Inflammatory macrophage (primary cell): ENCODE results near the gene CCM2.
A peak's percentile ranks its signal among the peaks of the same experiment; 100 is the strongest.
"Not testable (repeated sequence)": the region's sequence is repeated elsewhere in the genome, so short reads cannot be mapped to it uniquely, and the experiment has no call there.

Experiments
- DNase-seq, 2 donors: peaks; one replicate each; pipeline ENCODE4 v3.0.0-alpha.2; 2020 to 2022

CCM2 gene

GRCh38 chr7:44982535-44982923 lies 17.5 kb upstream of the CCM2 start:
- no peak for DNase-seq

DNA sequence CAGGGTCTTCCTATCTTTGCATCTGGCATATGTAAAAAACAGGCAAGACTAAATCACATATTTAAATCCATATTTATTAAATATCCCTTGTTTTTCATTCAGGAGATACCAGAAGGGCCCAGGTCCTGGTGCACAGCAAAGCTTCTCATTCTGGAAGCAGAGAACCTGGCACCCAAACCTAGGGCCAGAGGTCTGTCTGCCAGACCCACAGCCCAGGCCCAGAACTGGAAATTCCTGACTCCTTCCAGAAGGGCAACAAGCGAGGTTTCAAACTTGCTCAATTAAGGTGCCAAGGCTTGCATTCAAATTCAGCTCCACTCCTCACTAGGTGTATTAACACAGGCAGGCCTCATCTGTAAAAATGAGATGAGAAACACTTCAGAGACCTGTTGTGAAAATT lies 17.0 kb upstream of the CCM2 start:
- no peak for DNase-seq

DNA sequence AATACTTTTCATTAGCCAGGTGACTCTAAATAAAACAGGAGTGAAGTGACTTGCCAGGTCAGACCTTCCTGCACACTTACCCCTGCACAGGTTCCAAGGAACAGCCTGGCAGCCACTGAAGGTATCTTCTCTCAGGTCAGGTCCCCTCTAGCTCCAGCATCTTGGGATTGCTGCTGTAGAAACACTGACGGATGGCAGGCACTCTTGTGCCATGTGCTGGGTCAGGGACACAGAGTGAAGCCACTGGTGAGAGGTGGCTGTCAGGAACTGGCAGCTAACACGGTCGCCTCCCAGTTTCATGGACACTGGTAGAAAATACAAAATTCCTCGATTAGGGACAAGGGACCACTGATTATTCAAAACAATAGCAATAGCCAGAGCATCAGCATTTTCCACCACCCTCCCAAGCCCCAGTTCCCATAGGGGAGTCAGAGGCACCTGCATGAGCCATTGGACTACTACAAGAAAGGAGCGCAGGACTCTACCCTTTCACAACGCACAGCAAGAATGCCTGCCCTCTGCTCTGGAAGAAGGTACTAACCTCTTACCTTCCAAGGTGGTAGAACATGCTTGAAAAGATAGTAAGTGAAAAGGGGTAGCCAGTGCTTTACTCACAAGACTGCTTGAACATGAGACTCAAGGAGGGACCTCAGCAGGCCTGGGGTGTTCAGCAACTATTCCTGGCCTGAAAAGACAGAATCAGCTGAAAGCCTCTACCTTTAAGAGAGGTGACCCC lies 16.1 kb upstream of the CCM2 start:
- no peak for DNase-seq

GRCh38 chr7:44984478-44984758 lies 15.6 kb upstream of the CCM2 start:
- no peak for DNase-seq

GRCh38 chr7:44985033-44985695 lies 14.8 kb upstream of the CCM2 start:
- no peak for DNase-seq

DNA sequence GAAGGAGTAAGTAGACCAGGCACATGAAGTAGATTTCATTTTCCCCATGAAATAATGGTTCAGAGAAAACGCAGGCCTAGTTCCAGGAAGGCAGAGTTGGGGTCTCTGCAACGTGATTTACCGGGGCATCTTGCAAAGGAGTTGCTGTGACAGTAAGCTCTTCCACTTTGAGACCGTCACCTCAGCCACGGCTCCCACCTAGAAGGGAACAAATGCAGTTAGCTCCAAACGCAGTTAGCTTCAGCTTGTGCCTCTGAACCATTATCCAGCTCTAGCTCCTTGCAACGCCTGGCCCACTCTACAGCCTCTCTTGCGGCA lies 14.1 kb upstream of the CCM2 start:
- no peak for DNase-seq

GRCh38 chr7:44986218-44987053 lies 13.6 kb upstream of the CCM2 start:
- peak; percentile 95 to 96 for DNase-seq

DNA sequence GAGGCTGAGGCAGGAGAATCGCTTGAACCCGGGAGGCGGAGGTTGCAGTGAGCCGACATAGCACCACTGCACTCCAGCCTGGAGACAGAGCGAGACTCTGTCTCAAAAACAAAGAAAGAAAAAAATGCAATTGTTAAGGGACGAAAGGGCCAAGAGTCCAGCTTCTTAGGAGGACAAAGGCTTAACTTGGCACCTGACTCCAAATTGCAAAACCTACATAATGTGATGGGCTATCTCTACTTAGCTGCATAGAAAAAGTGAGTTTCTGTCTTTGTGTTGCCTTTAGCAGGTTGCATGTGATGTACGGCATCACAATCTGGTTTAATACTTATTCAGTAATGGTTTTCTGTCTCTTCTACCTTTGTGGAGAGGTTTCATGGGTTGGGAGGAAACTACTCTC lies 12.5 kb upstream of the CCM2 start:
- no peak for DNase-seq

DNA sequence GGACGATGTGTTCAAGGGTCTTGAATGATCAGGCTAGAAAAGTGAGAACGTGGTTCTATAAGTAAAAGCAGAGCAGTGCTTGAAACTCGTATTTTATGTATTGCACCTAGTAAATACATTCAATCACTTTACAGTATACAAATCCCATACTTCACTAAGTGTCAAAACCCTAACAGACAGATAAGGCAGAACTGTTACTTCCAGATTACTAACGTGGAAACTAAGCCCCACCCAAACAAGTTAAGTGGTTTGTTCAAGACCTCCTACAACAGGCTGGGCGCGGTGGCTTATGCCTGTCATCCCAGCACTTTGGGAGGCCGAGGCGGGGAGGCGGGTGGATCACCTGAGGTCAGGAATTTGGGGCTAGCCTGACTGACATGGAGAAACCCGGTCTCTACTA lies 12.0 kb upstream of the CCM2 start:
- no peak for DNase-seq

DNA sequence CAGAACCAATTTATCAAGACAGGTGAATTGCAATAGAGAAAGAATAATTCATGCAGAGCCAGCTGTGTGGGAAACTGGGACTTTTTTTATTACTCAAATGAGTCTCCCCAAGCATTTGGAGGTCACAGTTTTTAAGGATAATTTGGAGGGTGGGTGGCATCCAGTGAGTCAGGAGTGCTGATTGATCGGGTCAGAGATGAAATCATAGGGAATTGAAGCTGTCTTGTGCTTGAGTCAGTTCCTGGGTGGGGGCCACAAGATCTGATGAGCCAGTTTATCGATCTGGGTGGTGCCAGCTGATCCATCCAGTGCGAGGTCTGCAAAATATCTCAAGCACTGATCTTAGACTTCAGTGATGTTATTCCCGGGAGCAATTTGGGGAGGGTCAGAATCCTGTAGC lies 11.3 kb upstream of the CCM2 start:
- DNase-seq, result no peak

GRCh38 chr7:44989132-44989531 lies 10.9 kb upstream of the CCM2 start:
- DNase-seq, result no peak

GRCh38 chr7:44990109-44991023 lies 9.6 kb upstream of the CCM2 start:
- no peak for DNase-seq

GRCh38 chr7:44992004-44992795 lies 7.8 kb upstream of the CCM2 start:
- DNase-seq, result not testable (repeated sequence)

- DNase-seq, result no peak
Measured at GRCh38 chr7:44994877-44995554, 5.0 kb upstream of the CCM2 start.

DNA sequence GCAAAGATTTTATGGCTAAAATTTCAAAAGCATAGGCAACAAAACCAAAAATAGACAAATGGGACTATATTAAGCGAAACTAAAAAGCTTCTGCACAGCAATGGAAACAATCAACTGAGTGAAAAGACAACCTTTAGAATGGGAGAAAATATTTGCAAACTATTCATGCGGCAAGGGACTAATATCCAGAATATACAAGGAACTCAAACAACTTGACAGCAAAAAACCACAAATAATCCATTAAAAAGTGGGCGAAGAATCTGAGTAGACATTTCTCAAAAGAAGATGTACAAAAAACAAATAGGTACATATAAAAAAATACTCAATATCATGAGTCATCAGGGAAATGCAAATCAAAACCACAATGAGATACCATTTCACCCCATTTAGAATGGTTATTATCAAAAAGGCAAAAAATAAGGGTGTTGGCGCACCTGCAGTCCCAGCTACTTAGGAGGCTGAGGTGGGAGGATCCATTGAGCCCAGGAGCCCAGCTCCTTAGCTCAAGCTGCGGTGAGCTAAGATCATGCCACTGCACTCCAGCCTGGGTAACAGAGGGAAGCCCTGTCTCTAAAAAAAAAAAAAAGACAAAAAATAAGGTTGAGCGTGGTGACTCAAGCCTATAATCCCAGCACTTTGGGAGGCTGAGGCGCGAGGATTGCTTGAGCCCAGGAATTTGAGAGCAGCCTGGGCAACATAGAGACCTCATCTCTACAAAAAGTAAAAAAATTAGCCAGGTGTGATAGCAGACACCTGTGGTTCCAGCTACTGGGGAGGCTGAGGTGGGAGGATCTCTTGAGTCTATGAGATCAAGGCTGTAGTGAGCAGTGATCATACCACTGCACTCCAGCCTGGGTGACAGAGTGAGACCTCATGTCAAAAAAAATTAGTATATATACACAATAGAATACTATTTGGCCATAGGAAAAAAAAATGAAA lies 4.2 kb upstream of the CCM2 start:
- DNase-seq, result no peak

- peak; percentile 20 to 25 for DNase-seq
Measured at GRCh38 chr7:44998153-44998871, 1.7 kb upstream of the CCM2 start.

DNA sequence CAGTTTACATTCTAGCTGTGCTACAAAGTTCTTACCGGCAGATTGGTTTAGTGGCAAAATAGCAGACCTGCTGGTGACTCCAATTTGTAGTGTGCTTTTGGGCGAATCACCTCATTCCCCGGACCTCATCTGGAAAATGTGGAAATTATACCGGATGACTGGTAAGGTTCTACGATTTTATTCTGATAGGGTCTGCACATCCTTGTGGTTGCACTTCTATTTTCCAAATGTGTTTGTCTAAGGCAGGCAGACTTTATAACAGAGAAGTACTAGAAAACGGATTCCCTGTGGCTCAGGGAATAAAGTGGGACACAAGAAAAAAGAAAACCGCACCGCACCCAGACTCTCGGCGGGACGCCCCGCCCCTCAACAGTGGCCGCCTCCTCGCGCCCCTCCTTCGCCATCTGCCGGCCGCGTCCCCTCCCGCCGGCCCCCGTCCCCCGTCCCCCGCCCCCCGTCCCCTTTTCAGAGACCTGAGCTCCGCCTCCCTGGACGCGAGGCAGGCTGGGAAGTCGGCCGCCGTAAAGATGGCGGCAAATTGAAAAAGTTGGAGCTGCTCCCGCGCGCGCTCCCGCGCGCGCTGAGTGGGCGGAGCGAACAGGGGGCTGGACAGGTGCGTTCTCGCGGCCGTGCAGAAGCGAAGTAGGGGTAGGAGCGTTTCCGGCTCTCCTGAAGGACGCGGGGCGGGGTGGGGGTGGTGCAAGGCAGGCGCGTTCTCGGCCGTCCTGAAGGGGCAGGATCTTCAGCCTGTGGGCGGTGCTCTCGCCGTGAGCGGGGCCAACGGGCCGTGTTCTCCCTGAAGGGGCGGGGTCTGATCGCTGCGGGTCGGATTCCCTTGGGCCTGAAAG lies 532 bp upstream of the CCM2 start:
- DNase-seq, result peak; percentile 99 to 100

DNA sequence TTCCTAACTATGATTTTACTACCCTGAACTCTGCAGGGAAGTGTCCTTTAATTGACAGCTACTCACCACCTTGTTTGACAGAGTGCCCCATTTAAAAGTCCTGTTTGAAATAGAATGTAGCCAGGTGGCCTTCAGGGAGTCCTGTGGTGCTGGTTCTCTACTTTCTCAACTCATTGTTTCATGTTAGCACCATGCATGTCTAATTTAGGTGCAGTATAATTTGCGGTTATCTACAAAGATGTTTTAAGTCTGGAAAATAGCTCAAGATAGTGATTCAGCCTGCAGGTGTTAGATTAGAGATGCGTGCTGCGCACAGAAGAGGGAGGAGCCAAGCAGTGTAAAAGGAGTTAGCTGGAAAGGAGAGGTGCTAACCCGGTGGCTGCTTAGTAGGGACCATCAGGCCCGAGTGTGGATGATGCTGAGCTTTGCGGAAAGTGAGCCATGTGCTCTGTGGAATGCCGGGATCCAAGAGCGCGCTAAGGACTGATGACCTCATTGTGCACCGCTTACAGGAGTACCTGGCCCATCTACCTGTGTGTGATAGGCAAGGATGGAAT lies 1.2 kb downstream of the CCM2 start:
- DNase-seq, result no peak
